Adrenal gland (tissue), 12 donors: ENCODE results near the gene ATXN1. TPM values are rescaled to one million over a fixed set of nuclear protein-coding genes. Genes with fewer than 3 reads are reported as not detected.

Experiments used
- DNase-seq, 7 donors: peaks; one replicate each; pipeline ENCODE4 v3.0.0-alpha.2; 2019 to 2020
- H3K27ac ChIP-seq, 5 donors: fragments of 200-600 bp; sonication (generic) in 4 of 5; 1 replicate in 3 of 5; 2 replicates in 2 of 5; pipeline versions ENCODE4 v1.5.1 to v1.8.0; 2016 to 2020; ENCODE audit warnings: mild to moderate bottlenecking in 1 of 5
- H3K27me3 ChIP-seq: fragments of 200-600 bp; 2 replicates; pipeline ENCODE4 v1.8.0; 2021
- H3K36me3 ChIP-seq, 2 donors: fragments of 200-600 bp; replicated peaks in 1 of 2; 1 replicate in 1 of 2; 2 replicates in 1 of 2; pipeline versions ENCODE4 v1.5.1 to v1.8.0; 2018 to 2022
- H3K4me1 ChIP-seq, 2 donors: fragments of 200-600 bp; replicated peaks in 1 of 2; 1 replicate in 1 of 2; 2 replicates in 1 of 2; pipeline versions ENCODE4 v1.5.1 to v1.8.0; 2018 to 2021
- H3K4me3 ChIP-seq, 4 donors: fragments of 200-600 bp; sonication (generic) in 3 of 4; one replicate each; pipeline ENCODE4 v1.5.1; 2016 to 2018
- H3K9me3 ChIP-seq, 3 donors: fragments of 200-600 bp; sonication (generic) in 1 of 3; replicated peaks in 1 of 3; 1 replicate in 2 of 3; 2 replicates in 1 of 3; pipeline versions ENCODE4 v1.5.1 to v1.8.0; 2016 to 2021
- CTCF ChIP-seq, 6 experiments: fragments of 450-650 bp in 4 of 6; fragments of 200-600 bp in 2 of 6; sonication (generic) in 1 of 6; IDR thresholded peaks; 1 replicate in 5 of 6; 2 replicates in 1 of 6; pipeline versions ENCODE4 v1.5.1 to v1.8.0; 2016 to 2021; ENCODE audit warnings: antibody characterized with exemption in 6 of 6, mild to moderate bottlenecking in 2 of 6, moderate library complexity in 1 of 6
- POLR2A ChIP-seq, 2 donors: fragments of 450-650 bp; IDR thresholded peaks; one replicate each; pipeline ENCODE4 v1.6.1; 2017; ENCODE audit warnings: antibody characterized with exemption in 2 of 2, mild to moderate bottlenecking in 2 of 2, moderate library complexity in 1 of 2
- WGBS, 4 donors: extraction: QIAGEN DNeasy Blood & Tissue Kit in 2 of 4; methylation state at CpG; one replicate each; pipeline versions ENCODE4 v1.1.5 to v1.1.7; 2013 to 2017; 5-methylcytosine and 5-hydroxymethylcytosine counted together
- intact Hi-C, 2 donors: fragments of 100-400 bp; cut with DNase I; formaldehyde crosslinking; loops; one replicate each; pipeline versions ENCODE4 v1.14.1 to v1.15.0; 2022 to 2023
- polyA plus RNA-seq, 3 donors: library from polyadenylated mRNA; stranded (reverse); fragments of 200-250 nt in 2 of 3; fragments of 350-450 nt in 1 of 3; fragmentation: Illumina TruSeq in 1 of 3; extraction: RNeasy Lipid Tissue Mini Kit (QIAGEN cat#74804) in 1 of 3; gene quantifications; one replicate each; pipeline ENCODE4 v1.2.3, GENCODE V29; 2013 to 2014
- total RNA-seq, 9 donors: library from RNA; depleted of rRNA in 4 of 9; stranded (reverse); fragments of >200 nt in 4 of 9; fragments of 120-200 nt in 1 of 9; fragmentation: NEBNext Ultra II Directional in 1 of 9; extraction: Animal tissue kit (Norgen Biotek cat#: 25700) in 1 of 9; gene quantifications; one replicate each; pipeline versions ENCODE4 v1.1.0 to v1.2.4, GENCODE V29; 2013 to 2023
- donor health status: healthy with polysubstance abuse.
- donor health status: Bipolar disorder and iron deficiency.
- donor health status: DM: yes; HTN: yes; CAD: no.
- donor health status: DM: no; HTN: no; CAD: no.
- donor health status: DM: no; HTN: no; CAD: no.
- donor health status: DM: yes; HTN: yes; CAD: no.

Gene ATXN1
- total and polyA plus RNA-seq, 12 donors: 3.4 to 51.3 (median 25.4) TPM

GRCh38 chr6:16429669-16430068, 331.6 kb downstream of the ATXN1 start:
- 93 to 98% (median 96%) methylated on average over 10 of the region's 10 CpGs for whole genome bisulfite sequencing, 4 donors
- peaks cover 7 to 18% of the 10 kb centered on the region in 2 donors for H3K4me1 ChIP-seq

DNA sequence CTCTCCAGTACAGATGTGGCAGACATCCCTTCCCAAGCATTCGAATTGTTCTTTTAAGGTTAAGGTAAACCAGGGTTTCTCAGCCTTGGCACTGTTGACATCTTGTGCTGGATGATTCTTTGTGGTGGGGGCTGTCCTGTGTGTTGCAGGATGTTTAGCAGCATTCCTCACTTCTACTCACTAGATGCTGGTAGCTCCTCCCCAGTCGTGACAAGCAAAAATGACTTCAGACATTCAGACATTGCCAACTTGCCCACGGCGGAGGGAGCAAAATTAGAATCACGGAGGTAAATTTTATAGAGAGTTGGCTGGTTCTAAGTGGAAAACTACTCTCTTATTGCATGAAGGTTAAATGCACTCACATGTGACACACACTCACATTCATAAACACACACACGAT, 334.1 kb downstream of the ATXN1 start:
- Histone ChIP-seq H3K4me3 (no peak overlapping the region), H3K4me1 (peaks cover 4 to 19% of the 10 kb centered on the region in 2 donors), H3K27me3 (no peaks in the 10 kb centered on the region), H3K9me3 (no peaks in the 10 kb centered on the region), H3K27ac (no peak overlapping the region), H3K36me3 (no peaks in the 10 kb centered on the region)
- intact Hi-C loops: no loop called here
- 92 to 96% (median 93%) methylated on average over 6 of the region's 6 CpGs for WGBS, 4 donors
- no peak for DNase-seq
- TF ChIP-seq CTCF (IDR thresholded peaks at IDR 0.05) (no peak), POLR2A (IDR thresholded peaks at IDR 0.05) (no peak)

More at GRCh38 chr6:16429669-16430068, 331.6 kb downstream of the ATXN1 start:
- Histone ChIP-seq H3K4me3 (no peak overlapping the region), H3K9me3 (no peaks in the 10 kb centered on the region), H3K27me3 (no peaks in the 10 kb centered on the region), H3K27ac (no peak overlapping the region), H3K36me3 (no peaks in the 10 kb centered on the region)
- no peak for DNase-seq
- intact Hi-C loops: no loop called here
- TF ChIP-seq CTCF (IDR thresholded peaks at IDR 0.05) (no peak), POLR2A (IDR thresholded peaks at IDR 0.05) (no peak)

DNA sequence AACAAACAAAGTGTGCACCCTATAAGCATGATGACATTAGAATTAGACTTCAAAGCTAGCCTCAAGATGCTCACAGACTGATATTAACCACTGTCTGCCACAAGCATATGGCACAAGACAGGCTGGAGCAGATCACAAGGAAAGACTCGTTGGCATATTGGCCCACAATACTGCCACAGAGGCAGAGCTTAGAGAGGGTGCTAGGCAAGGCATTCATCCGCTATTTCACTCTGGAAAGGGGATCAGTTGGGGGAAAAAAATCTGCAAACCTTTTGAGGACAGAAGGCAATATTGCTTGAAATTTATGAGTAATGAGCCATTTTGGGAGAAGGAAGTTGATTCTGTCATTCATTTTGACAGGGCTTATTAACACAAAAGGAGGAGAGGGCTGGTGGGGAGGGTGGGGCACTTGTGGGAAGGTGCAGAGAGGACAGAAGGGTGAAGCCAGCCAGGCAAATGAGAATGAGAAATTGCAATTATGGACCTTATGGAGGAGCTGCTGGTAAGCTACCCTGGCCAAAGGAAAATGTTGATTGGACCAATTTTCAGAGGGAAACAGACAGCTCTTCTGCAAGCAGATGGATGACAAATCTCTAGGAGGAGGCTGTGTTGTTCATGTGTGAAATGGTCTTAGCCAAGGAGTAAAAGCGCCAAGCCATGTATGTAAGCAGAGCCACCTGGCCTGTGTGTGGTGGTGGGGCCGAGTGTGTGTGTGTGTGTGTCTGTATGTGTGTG, 335.2 kb downstream of the ATXN1 start:
- DNase-seq: no peak

GRCh38 chr6:16421462-16421960, 339.7 kb downstream of the ATXN1 start:
- intact Hi-C loops: no loop called here
- Histone ChIP-seq H3K27ac (peak overlapping the region in 2 of 5 donors; percentile 17 to 64), H3K27me3 (no peaks in the 10 kb centered on the region), H3K9me3 (no peaks in the 10 kb centered on the region), H3K36me3 (no peaks in the 10 kb centered on the region), H3K4me1 (peaks cover 4 to 30% of the 10 kb centered on the region in 2 donors), H3K4me3 (peak overlapping the region in 1 of 4 donors; percentile 36)
- no peak for DNase-seq
- TF ChIP-seq POLR2A (IDR thresholded peaks at IDR 0.05) (no peak), CTCF (IDR thresholded peaks at IDR 0.05) (no peak)
- WGBS, 4 donors: 83 to 88% (median 86%) methylated on average over 6 of the region's 6 CpGs

More for the DNA sequence above, 335.2 kb downstream of the ATXN1 start:
- no peak overlapping the region for H3K4me3 ChIP-seq
- TF ChIP-seq CTCF (IDR thresholded peaks at IDR 0.05): no peak
- no peak for TF ChIP-seq POLR2A (IDR thresholded peaks at IDR 0.05)
- no peaks in the 10 kb centered on the region for H3K27me3 ChIP-seq
- intact Hi-C loops: no loop called here
- WGBS, 4 donors: 93 to 99% (median 97%) methylated on average over 4 of the region's 4 CpGs
- H3K9me3 ChIP-seq: no peaks in the 10 kb centered on the region
- no peaks in the 10 kb centered on the region for H3K36me3 ChIP-seq
- H3K4me1 ChIP-seq: peaks cover 4 to 22% of the 10 kb centered on the region in 2 donors
- H3K27ac ChIP-seq: no peak overlapping the region
